RWPE2 (cell line): Measurements from ENCODE around the gene GSN.

Experiments used
- ATAC-seq: fragments of 200-7000 bp; cut with Tn5 transposase; 3 replicates; pipeline ENCODE4 v1.9.1; 2021; ENCODE audit warnings: low read depth
- DNase-seq: peaks from one replicate; pipeline ENCODE4 v3.0.0-alpha.2; 2020; ENCODE audit warnings: low spot score
- H3K27ac ChIP-seq: fragments of 450-650 bp; 2 replicates; pipeline ENCODE4 v1.5.1; 2017; ENCODE audit warnings: mild to moderate bottlenecking; ENCODE audit not compliant: poor library complexity, severe bottlenecking
- H3K27me3 ChIP-seq: fragments of 250-450 bp; sonication (Bioruptor Pico); 2 replicates; pipeline ENCODE4 v1.5.1; 2021; ENCODE audit warnings: mild to moderate bottlenecking, moderate library complexity; ENCODE audit not compliant: insufficient read depth, poor library complexity, severe bottlenecking
- H3K36me3 ChIP-seq: fragments of 250-450 bp; sonication (Bioruptor Pico); 2 replicates; pipeline ENCODE4 v1.5.1; 2020; ENCODE audit warnings: low read depth, mild to moderate bottlenecking, moderate library complexity
- H3K4me1 ChIP-seq: fragments of 250-450 bp; sonication (Bioruptor Pico); 2 replicates; pipeline ENCODE4 v1.5.1; 2021; ENCODE audit warnings: mild to moderate bottlenecking, moderate library complexity; ENCODE audit not compliant: insufficient read depth, poor library complexity, severe bottlenecking
- H3K4me3 ChIP-seq: fragments of 250-450 bp; sonication (Bioruptor Pico); 2 replicates; pipeline ENCODE4 v1.5.1; 2021; ENCODE audit warnings: mild to moderate bottlenecking, moderate library complexity; ENCODE audit not compliant: severe bottlenecking
- H3K9me3 ChIP-seq: fragments of 250-450 bp; sonication (Bioruptor Pico); 2 replicates; pipeline ENCODE4 v1.5.1; 2021; ENCODE audit warnings: mild to moderate bottlenecking, moderate library complexity; ENCODE audit not compliant: severe bottlenecking
- CTCF ChIP-seq: fragments of 450-650 bp; IDR thresholded peaks from one replicate; pipeline ENCODE4 v1.5.1; 2017; ENCODE audit warnings: mild to moderate bottlenecking, moderate library complexity; ENCODE audit not compliant: poor library complexity, severe bottlenecking

The GSN gene

DNA sequence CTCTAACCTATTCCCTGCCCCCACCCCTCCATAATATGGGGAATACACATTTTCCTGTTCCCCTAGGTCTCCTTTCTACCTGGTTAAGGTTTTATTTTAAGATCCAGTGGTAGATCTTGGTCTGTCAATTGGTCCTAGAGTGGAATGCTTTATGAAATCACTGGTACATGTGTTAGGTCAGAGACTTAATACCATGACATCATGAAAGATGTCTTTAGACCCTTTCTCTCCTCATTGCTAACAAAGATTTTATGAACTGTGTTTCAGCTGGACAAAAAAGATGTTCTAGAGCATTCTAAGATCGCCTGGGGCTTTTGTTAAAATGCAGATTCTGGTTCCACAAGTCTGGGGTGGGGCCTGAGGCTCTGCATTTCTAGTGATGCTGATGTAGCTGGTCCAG, 9.1 kb downstream of the GSN start:
- Histone ChIP-seq H3K27me3 (no peaks in the 10 kb centered on the region), H3K4me3 (no peak overlapping the region), H3K4me1 (peaks cover 39% of the 10 kb centered on the region), H3K27ac (peak overlapping the region; percentile 93), H3K36me3 (no peaks in the 10 kb centered on the region), H3K9me3 (no peaks in the 10 kb centered on the region)
- ATAC-seq (no peak), DNase-seq (no peak)
- no peak for TF ChIP-seq CTCF

GRCh38 chr9:121277518-121278295, 9.7 kb downstream of the GSN start:
- no peaks in the 10 kb centered on the region for H3K9me3 ChIP-seq
- H3K27ac ChIP-seq: peak overlapping the region; percentile 93
- TF ChIP-seq CTCF: no peak
- ATAC-seq (no peak), DNase-seq (no peak)
- H3K4me3 ChIP-seq: no peak overlapping the region
- no peaks in the 10 kb centered on the region for H3K27me3 ChIP-seq
- 0 out of 2 replicates have a peak, but pooled peaks cover 6% of the 10 kb centered on the region for H3K36me3 ChIP-seq
- peaks cover 46% of the 10 kb centered on the region for H3K4me1 ChIP-seq

- peak; percentile 88 for TF ChIP-seq CTCF
- no peaks in the 10 kb centered on the region for H3K9me3 ChIP-seq
- H3K4me1 ChIP-seq: peaks cover 49% of the 10 kb centered on the region
- peak; percentile 85 for DNase-seq
- H3K4me3 ChIP-seq: no peak overlapping the region
- peak; percentile 91 for ATAC-seq
- H3K27ac ChIP-seq: peak overlapping the region; percentile 93
- 0 out of 2 replicates have a peak, but pooled peaks cover 6% of the 10 kb centered on the region for H3K36me3 ChIP-seq
- H3K27me3 ChIP-seq: no peaks in the 10 kb centered on the region
Observed at GRCh38 chr9:121278477-121279261, 10.7 kb downstream of the GSN start.

GRCh38 chr9:121279776-121280388, 11.9 kb downstream of the GSN start:
- no peak overlapping the region for H3K4me3 ChIP-seq
- H3K36me3 ChIP-seq: 0 out of 2 replicates have a peak, but pooled peaks cover 6% of the 10 kb centered on the region
- H3K9me3 ChIP-seq: no peaks in the 10 kb centered on the region
- peaks cover 49% of the 10 kb centered on the region for H3K4me1 ChIP-seq
- peak overlapping the region; percentile 93 for H3K27ac ChIP-seq
- H3K27me3 ChIP-seq: no peaks in the 10 kb centered on the region
- no peak for ATAC-seq
- no peak for DNase-seq
- no peak for TF ChIP-seq CTCF
